ENCODE data around the gene HS3ST4.

Gene HS3ST4

GRCh38 chr16:25951999-25952398, 260.2 kb downstream of the HS3ST4 start:
- no peak overlapping the region for H3K9ac ChIP-seq (ENCODE audit: low read length in 5 of 5)
- no peaks in the 10 kb centered on the region for H3K9me3 ChIP-seq (ENCODE audit: control insufficient read depth in 5 of 5, low read length in 5 of 5)
- H3K27me3 ChIP-seq (ENCODE audit: control insufficient read depth in 5 of 5, insufficient read depth in 4 of 5, low read length in 5 of 5) = peaks cover 0 to 4% (median 0%) of the 10 kb centered on the region in 5 donors
- no peaks in the 10 kb centered on the region for H3K4me1 ChIP-seq (ENCODE audit: control insufficient read depth in 5 of 5, insufficient read depth in 5 of 5, low read length in 5 of 5)
- no peaks in the 10 kb centered on the region for H3K36me3 ChIP-seq (ENCODE audit: control insufficient read depth in 5 of 5, insufficient read depth in 5 of 5, low read length in 5 of 5)
- H3K27ac ChIP-seq (ENCODE audit: low read depth, low read length) = no peak overlapping the region
- H3K4me3 ChIP-seq (ENCODE audit: low read depth in 1 of 5, low read length in 5 of 5) = no peak overlapping the region

GRCh38 chr16:25952983-25953382, 261.2 kb downstream of the HS3ST4 start:
- H3K27ac ChIP-seq (ENCODE audit: low read depth, low read length) = no peak overlapping the region
- no peaks in the 10 kb centered on the region for H3K36me3 ChIP-seq (ENCODE audit: control insufficient read depth in 5 of 5, insufficient read depth in 5 of 5, low read length in 5 of 5)
- no peaks in the 10 kb centered on the region for H3K4me1 ChIP-seq (ENCODE audit: control insufficient read depth in 5 of 5, insufficient read depth in 5 of 5, low read length in 5 of 5)
- H3K9me3 ChIP-seq (ENCODE audit: control insufficient read depth in 5 of 5, low read length in 5 of 5) = no peaks in the 10 kb centered on the region
- no peak overlapping the region for H3K9ac ChIP-seq (ENCODE audit: low read length in 5 of 5)
- H3K4me3 ChIP-seq (ENCODE audit: low read depth in 1 of 5, low read length in 5 of 5) = no peak overlapping the region
- peaks cover 0 to 4% (median 0%) of the 10 kb centered on the region in 5 donors for H3K27me3 ChIP-seq (ENCODE audit: control insufficient read depth in 5 of 5, insufficient read depth in 4 of 5, low read length in 5 of 5)

GRCh38 chr16:25957707-25958106, 265.9 kb downstream of the HS3ST4 start:
- no peak overlapping the region for H3K27ac ChIP-seq (ENCODE audit: low read depth, low read length)
- H3K4me3 ChIP-seq (ENCODE audit: low read depth in 1 of 5, low read length in 5 of 5) = no peak overlapping the region
- H3K36me3 ChIP-seq (ENCODE audit: control insufficient read depth in 5 of 5, insufficient read depth in 5 of 5, low read length in 5 of 5) = no peaks in the 10 kb centered on the region
- no peaks in the 10 kb centered on the region for H3K9me3 ChIP-seq (ENCODE audit: control insufficient read depth in 5 of 5, low read length in 5 of 5)
- peaks cover 0 to 2% (median 0%) of the 10 kb centered on the region in 5 donors for H3K27me3 ChIP-seq (ENCODE audit: control insufficient read depth in 5 of 5, insufficient read depth in 4 of 5, low read length in 5 of 5)
- H3K4me1 ChIP-seq (ENCODE audit: control insufficient read depth in 5 of 5, insufficient read depth in 5 of 5, low read length in 5 of 5) = no peaks in the 10 kb centered on the region
- no peak overlapping the region for H3K9ac ChIP-seq (ENCODE audit: low read length in 5 of 5)

GRCh38 chr16:25959221-25959620, 267.5 kb downstream of the HS3ST4 start:
- H3K4me1 ChIP-seq (ENCODE audit: control insufficient read depth in 5 of 5, insufficient read depth in 5 of 5, low read length in 5 of 5) = peaks cover 0 to 3% (median 0%) of the 10 kb centered on the region in 5 donors
- H3K9ac ChIP-seq (ENCODE audit: low read length in 5 of 5) = no peak overlapping the region
- no peaks in the 10 kb centered on the region for H3K27me3 ChIP-seq (ENCODE audit: control insufficient read depth in 5 of 5, insufficient read depth in 4 of 5, low read length in 5 of 5)
- H3K36me3 ChIP-seq (ENCODE audit: control insufficient read depth in 5 of 5, insufficient read depth in 5 of 5, low read length in 5 of 5) = no peaks in the 10 kb centered on the region
- no peaks in the 10 kb centered on the region for H3K9me3 ChIP-seq (ENCODE audit: control insufficient read depth in 5 of 5, low read length in 5 of 5)
- H3K27ac ChIP-seq (ENCODE audit: low read depth, low read length) = no peak overlapping the region
- no peak overlapping the region for H3K4me3 ChIP-seq (ENCODE audit: low read depth in 1 of 5, low read length in 5 of 5)

- Histone ChIP-seq H3K9ac (ENCODE audit: low read length in 5 of 5) (no peak overlapping the region), H3K27me3 (ENCODE audit: control insufficient read depth in 5 of 5, insufficient read depth in 4 of 5, low read length in 5 of 5) (no peaks in the 10 kb centered on the region), H3K27ac (ENCODE audit: low read depth, low read length) (no peak overlapping the region), H3K4me1 (ENCODE audit: control insufficient read depth in 5 of 5, insufficient read depth in 5 of 5, low read length in 5 of 5) (peaks cover 0 to 3% (median 0%) of the 10 kb centered on the region in 5 donors), H3K4me3 (ENCODE audit: low read depth in 1 of 5, low read length in 5 of 5) (no peak overlapping the region), H3K9me3 (ENCODE audit: control insufficient read depth in 5 of 5, low read length in 5 of 5) (no peaks in the 10 kb centered on the region), H3K36me3 (ENCODE audit: control insufficient read depth in 5 of 5, insufficient read depth in 5 of 5, low read length in 5 of 5) (no peaks in the 10 kb centered on the region)
Measured at GRCh38 chr16:25966172-25967097, 274.7 kb downstream of the HS3ST4 start.

- no peaks in the 10 kb centered on the region for H3K36me3 ChIP-seq (ENCODE audit: control insufficient read depth in 5 of 5, insufficient read depth in 5 of 5, low read length in 5 of 5)
- peaks cover 0 to 2% (median 0%) of the 10 kb centered on the region in 5 donors for H3K9me3 ChIP-seq (ENCODE audit: control insufficient read depth in 5 of 5, low read length in 5 of 5)
- H3K4me1 ChIP-seq (ENCODE audit: control insufficient read depth in 5 of 5, insufficient read depth in 5 of 5, low read length in 5 of 5) = peaks cover 0 to 15% (median 13%) of the 10 kb centered on the region in 5 donors
- H3K4me3 ChIP-seq (ENCODE audit: low read depth in 1 of 5, low read length in 5 of 5) = no peak overlapping the region
- H3K9ac ChIP-seq (ENCODE audit: low read length in 5 of 5) = no peak overlapping the region
- H3K27ac ChIP-seq (ENCODE audit: low read depth, low read length) = no peak overlapping the region
- H3K27me3 ChIP-seq (ENCODE audit: control insufficient read depth in 5 of 5, insufficient read depth in 4 of 5, low read length in 5 of 5) = no peaks in the 10 kb centered on the region
Measured at GRCh38 chr16:25977121-25977520, 285.4 kb downstream of the HS3ST4 start.

GRCh38 chr16:25978218-25978617, 286.5 kb downstream of the HS3ST4 start:
- H3K4me1 ChIP-seq (ENCODE audit: control insufficient read depth in 5 of 5, insufficient read depth in 5 of 5, low read length in 5 of 5) = peaks cover 0 to 15% (median 13%) of the 10 kb centered on the region in 5 donors
- no peaks in the 10 kb centered on the region for H3K27me3 ChIP-seq (ENCODE audit: control insufficient read depth in 5 of 5, insufficient read depth in 4 of 5, low read length in 5 of 5)

GRCh38 chr16:25988084-25988483, 296.3 kb downstream of the HS3ST4 start:
- Histone ChIP-seq H3K9ac (ENCODE audit: low read length in 5 of 5) (no peak overlapping the region), H3K9me3 (ENCODE audit: control insufficient read depth in 5 of 5, low read length in 5 of 5) (no peaks in the 10 kb centered on the region), H3K36me3 (ENCODE audit: control insufficient read depth in 5 of 5, insufficient read depth in 5 of 5, low read length in 5 of 5) (no peaks in the 10 kb centered on the region), H3K27ac (ENCODE audit: low read depth, low read length) (no peak overlapping the region), H3K27me3 (ENCODE audit: control insufficient read depth in 5 of 5, insufficient read depth in 4 of 5, low read length in 5 of 5) (peaks cover 0 to 5% (median 0%) of the 10 kb centered on the region in 5 donors), H3K4me3 (ENCODE audit: low read depth in 1 of 5, low read length in 5 of 5) (no peak overlapping the region), H3K4me1 (ENCODE audit: control insufficient read depth in 5 of 5, insufficient read depth in 5 of 5, low read length in 5 of 5) (no peaks in the 10 kb centered on the region)

More at GRCh38 chr16:25978218-25978617, 286.5 kb downstream of the HS3ST4 start:
- Histone ChIP-seq H3K27ac (ENCODE audit: low read depth, low read length) (no peak overlapping the region), H3K36me3 (ENCODE audit: control insufficient read depth in 5 of 5, insufficient read depth in 5 of 5, low read length in 5 of 5) (no peaks in the 10 kb centered on the region), H3K4me3 (ENCODE audit: low read depth in 1 of 5, low read length in 5 of 5) (no peak overlapping the region), H3K9me3 (ENCODE audit: control insufficient read depth in 5 of 5, low read length in 5 of 5) (no peaks in the 10 kb centered on the region), H3K9ac (ENCODE audit: low read length in 5 of 5) (no peak overlapping the region)

GRCh38 chr16:25988882-25989281, 297.1 kb downstream of the HS3ST4 start:
- H3K27ac ChIP-seq (ENCODE audit: low read depth, low read length) = no peak overlapping the region
- no peaks in the 10 kb centered on the region for H3K9me3 ChIP-seq (ENCODE audit: control insufficient read depth in 5 of 5, low read length in 5 of 5)
- no peaks in the 10 kb centered on the region for H3K4me1 ChIP-seq (ENCODE audit: control insufficient read depth in 5 of 5, insufficient read depth in 5 of 5, low read length in 5 of 5)
- no peaks in the 10 kb centered on the region for H3K36me3 ChIP-seq (ENCODE audit: control insufficient read depth in 5 of 5, insufficient read depth in 5 of 5, low read length in 5 of 5)
- H3K27me3 ChIP-seq (ENCODE audit: control insufficient read depth in 5 of 5, insufficient read depth in 4 of 5, low read length in 5 of 5) = peaks cover 0 to 5% (median 0%) of the 10 kb centered on the region in 5 donors
- H3K4me3 ChIP-seq (ENCODE audit: low read depth in 1 of 5, low read length in 5 of 5) = no peak overlapping the region
- H3K9ac ChIP-seq (ENCODE audit: low read length in 5 of 5) = no peak overlapping the region

- H3K27ac ChIP-seq (ENCODE audit: low read depth, low read length) = no peak overlapping the region
- no peak overlapping the region for H3K9ac ChIP-seq (ENCODE audit: low read length in 5 of 5)
Measured at GRCh38 chr16:25996052-25996451, 304.3 kb downstream of the HS3ST4 start.

More at GRCh38 chr16:25996052-25996451, 304.3 kb downstream of the HS3ST4 start:
- no peaks in the 10 kb centered on the region for H3K4me1 ChIP-seq (ENCODE audit: control insufficient read depth in 5 of 5, insufficient read depth in 5 of 5, low read length in 5 of 5)
- peaks cover 0 to 5% (median 0%) of the 10 kb centered on the region in 5 donors for H3K27me3 ChIP-seq (ENCODE audit: control insufficient read depth in 5 of 5, insufficient read depth in 4 of 5, low read length in 5 of 5)
- H3K36me3 ChIP-seq (ENCODE audit: control insufficient read depth in 5 of 5, insufficient read depth in 5 of 5, low read length in 5 of 5) = no peaks in the 10 kb centered on the region
- peaks cover 0 to 2% (median 0%) of the 10 kb centered on the region in 5 donors for H3K9me3 ChIP-seq (ENCODE audit: control insufficient read depth in 5 of 5, low read length in 5 of 5)
- H3K4me3 ChIP-seq (ENCODE audit: low read depth in 1 of 5, low read length in 5 of 5) = no peak overlapping the region

Data from subcutaneous abdominal adipose tissue (tissue), 5 donors.